Mesangial cell (primary cell): ENCODE measurements around the gene ZNF839. TPM values are rescaled to one million over a fixed set of nuclear protein-coding genes. Genes with fewer than 3 reads are reported as not detected.

Experiments used
- total RNA-seq: library from RNA; depleted of rRNA; stranded (reverse); fragments of >200 nt; gene quantifications from 2 replicates; pipeline ENCODE4 v1.2.3, GENCODE V29; 2015

ZNF839 gene
- 5.9 and 6.7 TPM in 2 replicates for total RNA-seq

DNA sequence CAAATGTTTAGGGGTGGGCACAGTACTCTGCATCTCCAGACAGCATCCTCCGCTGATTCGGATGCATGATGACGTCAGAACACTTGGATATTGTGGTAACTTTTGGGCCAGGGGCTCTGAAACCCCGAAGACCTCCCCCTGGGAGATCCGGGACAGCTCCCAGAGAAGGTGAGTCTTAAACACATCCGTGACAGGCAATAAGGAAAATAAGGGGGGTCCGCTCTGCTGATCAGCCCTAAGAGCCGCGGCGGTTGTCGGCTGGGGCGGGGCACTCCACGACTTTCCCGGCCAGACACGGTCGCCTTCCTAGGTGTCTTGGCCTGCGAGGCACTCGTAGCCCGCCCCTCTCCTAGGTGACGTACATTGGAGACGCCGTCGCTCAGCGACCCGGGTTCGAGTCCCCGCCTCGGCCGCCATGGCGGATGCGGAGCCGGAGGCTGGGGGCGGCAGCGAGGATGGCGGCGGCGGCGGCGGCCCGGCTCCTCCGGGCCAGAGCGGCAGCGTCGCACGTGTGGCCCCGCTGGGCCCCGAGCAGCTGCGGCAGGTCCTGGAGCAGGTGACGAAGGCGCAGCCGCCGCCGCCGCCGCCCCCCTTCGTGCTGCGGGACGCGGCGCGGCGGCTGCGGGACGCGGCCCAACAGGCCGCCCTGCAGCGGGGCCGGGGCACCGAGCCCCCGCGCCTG lies at the start of gene ZNF839:
Gene ZNF839, plus strand, starts transcription at position 396 of the 682 bp plus-strand sequence. Its CDS starts 20 bp downstream, at position 416.

GRCh38 chr14:102304611-102305506 lies 14.7 kb upstream of the ZNF839 start, which contains the start of gene MOK:
Gene MOK, minus strand, starts transcription at chr14:102305164. Its CDS starts 196 bp downstream, at chr14:102304968.

GRCh38 chr14:102362545-102363181 lies 43.1 kb downstream of the ZNF839 start, which contains the start of the genes CINP and TECPR2:
Gene CINP, minus strand, starts transcription at chr14:102362890. Its CDS starts 39 bp downstream, at chr14:102362851.
Gene TECPR2, plus strand, starts transcription at chr14:102362941. Its CDS starts 13,781 bp downstream, at chr14:102376722.

Other genes starting within 250 kb of the ZNF839 start
- gene HSP90AA1, start 232.7 kb upstream of the ZNF839 start, total RNA-seq = 170 and 709 TPM in 2 replicates
- 10.8 and 17.1 TPM in 2 replicates for gene WDR20, start 179.8 kb upstream of the ZNF839 start, total RNA-seq
- 7.8 and 11.4 TPM in 2 replicates for gene MOK, start 14.6 kb upstream of the ZNF839 start, total RNA-seq
- 30.9 and 40.4 TPM in 2 replicates for gene CINP, start 43.1 kb downstream of the ZNF839 start, total RNA-seq
- gene TECPR2, start 43.2 kb downstream of the ZNF839 start, total RNA-seq = 8.1 and 17.0 TPM in 2 replicates
- gene ANKRD9, start 190.0 kb downstream of the ZNF839 start, total RNA-seq = 27.4 and 42.5 TPM in 2 replicates